EL (cell line): Measurements from ENCODE around the gene PPP2R5C.

ENCODE experiments used
- DNase-seq: peaks from one replicate; pipeline ENCODE4 v3.0.0-alpha.2; 2016

The PPP2R5C gene

DNA sequence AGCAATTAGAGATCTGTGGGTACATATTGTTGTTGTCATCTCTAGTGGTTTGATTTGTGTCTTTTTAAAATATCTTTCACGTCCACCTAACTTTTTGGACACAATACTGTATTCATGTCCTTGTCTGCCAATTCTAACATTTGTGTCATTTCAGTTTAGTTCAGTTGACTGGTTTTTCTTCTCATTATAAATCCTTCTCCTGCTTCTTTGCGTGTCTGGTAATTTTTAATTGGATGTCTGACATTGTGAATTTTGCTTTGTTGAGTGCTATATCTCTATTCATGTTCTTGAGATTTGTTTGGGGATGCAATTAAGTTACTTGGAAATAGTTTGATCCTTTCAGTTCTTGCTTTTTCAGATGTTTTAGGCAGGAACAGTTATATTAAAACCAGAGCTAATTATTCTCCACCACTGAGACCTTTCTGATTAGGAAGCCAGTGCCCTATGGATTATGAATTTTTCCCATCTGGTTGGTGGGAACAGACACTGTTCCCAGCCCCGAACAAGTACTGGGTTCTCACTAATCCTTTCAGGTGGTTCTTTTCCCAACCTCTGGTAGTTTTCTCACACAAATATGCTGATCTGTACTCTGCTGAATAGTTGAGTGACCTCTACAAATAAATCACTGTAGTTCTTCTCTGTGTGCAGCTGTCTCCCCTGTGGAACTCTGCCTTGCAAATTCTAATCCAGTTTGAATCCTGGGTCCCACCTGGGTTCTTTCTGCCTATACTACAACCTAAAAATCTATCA is 111.7 kb downstream of the PPP2R5C start:
- DNase-seq: no peak

DNA sequence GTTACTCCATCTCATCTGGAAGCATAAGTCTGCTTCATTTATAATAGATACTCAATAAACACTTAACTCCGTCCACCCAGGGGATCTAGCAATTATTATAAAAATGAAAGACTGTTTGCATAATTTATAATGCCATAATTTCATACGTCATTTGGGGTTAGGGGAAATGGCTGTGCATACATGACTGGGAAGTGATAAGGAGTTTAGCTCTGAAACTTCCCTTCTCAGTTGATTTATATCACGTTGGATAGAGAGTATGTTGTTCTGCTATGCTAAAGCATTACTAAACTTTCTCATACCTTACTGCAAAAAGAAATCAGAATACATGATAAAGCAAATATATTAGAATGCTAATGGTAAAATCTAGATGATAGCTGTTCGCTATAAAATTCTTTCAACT is 112.5 kb downstream of the PPP2R5C start:
- no peak for DNase-seq

DNA sequence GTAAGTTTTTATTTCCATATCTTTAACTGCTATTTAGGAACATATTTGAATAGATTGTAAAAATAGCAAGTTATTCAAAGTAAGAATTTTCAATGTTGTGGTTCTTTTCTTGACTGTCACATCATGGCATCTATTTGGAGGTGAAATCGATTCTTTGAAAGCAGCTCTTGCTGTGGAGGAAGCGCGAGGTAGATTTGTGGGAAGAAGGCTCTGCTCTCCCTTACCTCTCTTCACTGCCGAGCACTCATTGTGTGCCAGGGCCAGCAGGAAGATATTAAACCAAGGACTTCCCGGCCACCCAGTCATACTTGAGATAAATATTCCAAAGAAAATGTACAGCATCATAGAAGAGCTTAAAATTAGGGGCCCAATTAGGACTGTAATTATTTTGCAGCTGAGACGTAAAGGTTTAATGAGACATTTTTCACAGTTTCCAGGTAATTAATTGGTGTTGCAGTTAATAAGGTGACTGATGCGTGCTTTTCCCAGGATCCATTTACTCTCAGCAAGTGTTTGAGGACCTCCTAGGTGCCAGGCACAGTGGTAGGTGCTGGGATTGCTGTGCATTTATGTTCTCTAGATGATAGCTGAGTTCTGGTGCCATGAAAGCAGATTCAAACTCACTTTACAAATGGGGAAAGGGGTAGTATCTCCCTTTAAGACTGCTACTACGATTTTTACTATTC is 113.7 kb downstream of the PPP2R5C start:
- no peak for DNase-seq

DNA sequence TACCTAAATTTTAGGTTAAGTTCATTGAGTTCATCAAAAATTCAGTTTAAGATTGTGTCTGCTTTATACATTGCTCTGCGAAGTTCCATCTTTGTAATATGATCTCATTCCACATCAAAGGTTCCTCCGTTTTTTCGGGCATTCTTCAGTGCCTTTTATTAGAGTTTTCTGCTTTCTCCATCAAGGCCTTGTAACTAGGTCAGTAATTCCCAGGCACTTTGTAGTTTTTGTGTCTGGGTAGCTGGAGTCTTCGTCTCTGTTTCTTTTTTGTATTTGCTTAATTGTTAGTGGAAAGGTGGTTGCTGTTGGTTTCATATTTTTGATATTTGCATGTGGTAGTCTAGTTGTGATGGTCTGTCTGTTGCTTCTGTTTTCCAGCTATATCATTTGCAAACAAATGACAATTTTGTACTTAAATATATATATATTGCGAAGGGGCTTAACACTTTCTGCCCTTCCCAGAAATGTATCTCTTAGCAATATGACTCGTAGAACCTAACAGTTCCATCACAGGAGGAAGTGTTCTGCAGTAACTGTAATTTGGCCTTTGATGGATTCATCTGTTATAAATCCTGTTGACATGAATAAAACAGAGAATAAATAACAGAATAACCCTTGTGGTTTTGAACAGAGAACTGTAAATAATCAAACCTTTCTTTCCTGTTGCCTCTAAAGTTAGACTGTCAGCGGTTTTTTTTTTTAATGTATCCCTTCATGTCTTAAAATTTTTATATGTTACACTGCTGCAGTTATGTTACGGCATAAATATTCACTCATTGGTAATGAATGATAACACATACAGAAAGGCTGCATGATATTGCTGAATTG is 114.4 kb downstream of the PPP2R5C start:
- no peak for DNase-seq

DNA sequence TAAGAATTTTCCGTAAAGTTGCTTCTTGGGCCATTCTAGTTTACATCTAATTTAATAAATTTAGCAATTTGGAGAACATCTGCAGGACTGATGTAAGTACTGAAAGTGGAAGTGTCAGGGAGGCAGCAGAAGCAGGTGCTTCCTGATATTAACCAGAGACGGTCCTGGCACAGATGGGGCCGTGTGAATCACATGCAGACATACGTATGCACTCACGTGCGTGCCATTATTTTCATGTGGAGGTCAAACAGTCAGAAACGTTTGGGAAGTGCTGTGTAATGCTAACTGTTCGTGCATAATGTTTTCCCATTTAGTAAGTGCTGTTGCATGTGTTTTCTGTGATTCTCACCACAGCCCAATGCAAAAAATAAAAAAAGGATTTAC is 115.0 kb downstream of the PPP2R5C start:
- peak; percentile 14 for DNase-seq

DNA sequence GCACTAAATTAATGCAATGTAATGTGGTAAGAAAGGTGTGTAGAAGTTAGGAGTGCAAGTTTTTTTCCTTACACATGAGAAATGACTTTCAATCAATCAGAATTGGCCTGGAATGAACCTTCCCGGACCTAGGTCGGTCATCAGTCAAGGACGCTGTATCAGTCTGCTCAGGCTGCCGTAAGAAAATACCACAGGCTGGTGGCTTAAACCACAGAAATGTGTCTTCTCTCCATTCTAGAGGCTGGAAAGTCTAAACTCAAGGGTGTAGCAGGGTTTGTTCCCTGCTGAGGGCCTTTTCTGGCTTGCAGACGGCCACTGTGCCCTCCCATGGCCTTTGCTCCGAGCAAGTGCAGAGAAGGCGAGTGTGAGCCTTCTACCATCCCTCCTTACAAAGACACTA is 116.3 kb downstream of the PPP2R5C start:
- DNase-seq: no peak

DNA sequence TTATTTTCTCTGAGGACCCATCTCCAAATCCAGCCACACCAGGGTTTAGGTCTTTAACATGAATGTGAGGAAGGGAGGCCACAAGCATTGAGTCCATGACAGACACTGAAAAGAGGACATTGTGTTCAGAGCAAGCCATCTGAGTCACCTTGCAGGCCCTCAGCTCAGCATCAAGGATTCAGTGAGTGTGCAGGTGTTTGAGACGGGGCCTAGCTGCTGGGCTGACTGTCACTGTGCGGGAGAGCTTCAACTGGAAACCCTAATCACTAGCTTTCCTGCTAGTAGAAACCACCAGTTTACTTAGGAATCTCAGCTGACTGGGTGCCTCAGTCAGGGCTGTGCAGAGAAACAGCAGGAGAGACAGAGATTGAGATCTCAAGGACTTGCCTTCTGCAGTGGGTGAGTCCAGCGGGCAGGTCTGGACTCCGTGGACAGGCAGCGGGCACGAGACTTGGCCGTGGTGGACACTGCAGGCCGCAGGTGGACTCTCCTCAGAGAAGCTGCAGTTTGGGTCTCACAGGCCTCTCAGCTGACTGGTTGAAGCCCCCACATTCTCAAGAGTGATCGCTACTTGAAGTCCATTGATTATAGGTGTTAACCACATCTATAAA is 116.8 kb downstream of the PPP2R5C start:
- DNase-seq: no peak

DNA sequence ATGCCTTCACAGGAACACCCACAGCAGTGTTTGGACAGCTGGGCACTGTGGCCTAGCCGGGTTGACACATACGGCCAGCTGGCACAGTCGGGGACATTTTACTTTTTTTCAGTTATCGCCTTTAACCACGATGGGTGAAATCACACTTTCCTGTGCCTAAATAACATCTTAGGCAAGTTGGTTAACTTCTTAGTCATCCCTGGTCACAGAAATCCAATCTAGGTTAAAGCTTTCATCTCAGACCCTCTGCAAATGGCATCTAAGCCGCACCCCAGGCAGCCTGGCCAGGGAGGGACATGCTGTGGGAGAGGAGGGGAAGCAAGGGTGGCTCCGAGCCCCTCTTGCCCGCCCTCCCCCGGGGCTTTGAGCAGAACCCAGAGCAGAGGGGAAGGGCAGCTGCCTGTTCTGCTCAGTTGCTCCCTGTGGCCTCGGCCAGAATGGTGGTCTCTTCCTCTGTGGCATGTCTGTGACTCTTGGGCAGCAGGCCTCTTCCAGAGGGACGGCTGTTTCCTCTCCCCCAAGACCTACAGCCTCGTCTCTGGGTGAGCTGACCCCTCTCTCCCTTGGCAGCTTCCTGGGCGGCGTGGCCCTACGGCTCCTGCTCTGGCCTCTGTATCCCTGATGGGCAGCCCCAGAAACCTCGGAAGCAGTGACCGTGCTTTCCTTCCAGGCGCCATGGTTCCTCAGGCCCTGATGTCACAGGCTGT is 117.5 kb downstream of the PPP2R5C start:
- DNase-seq: no peak

DNA sequence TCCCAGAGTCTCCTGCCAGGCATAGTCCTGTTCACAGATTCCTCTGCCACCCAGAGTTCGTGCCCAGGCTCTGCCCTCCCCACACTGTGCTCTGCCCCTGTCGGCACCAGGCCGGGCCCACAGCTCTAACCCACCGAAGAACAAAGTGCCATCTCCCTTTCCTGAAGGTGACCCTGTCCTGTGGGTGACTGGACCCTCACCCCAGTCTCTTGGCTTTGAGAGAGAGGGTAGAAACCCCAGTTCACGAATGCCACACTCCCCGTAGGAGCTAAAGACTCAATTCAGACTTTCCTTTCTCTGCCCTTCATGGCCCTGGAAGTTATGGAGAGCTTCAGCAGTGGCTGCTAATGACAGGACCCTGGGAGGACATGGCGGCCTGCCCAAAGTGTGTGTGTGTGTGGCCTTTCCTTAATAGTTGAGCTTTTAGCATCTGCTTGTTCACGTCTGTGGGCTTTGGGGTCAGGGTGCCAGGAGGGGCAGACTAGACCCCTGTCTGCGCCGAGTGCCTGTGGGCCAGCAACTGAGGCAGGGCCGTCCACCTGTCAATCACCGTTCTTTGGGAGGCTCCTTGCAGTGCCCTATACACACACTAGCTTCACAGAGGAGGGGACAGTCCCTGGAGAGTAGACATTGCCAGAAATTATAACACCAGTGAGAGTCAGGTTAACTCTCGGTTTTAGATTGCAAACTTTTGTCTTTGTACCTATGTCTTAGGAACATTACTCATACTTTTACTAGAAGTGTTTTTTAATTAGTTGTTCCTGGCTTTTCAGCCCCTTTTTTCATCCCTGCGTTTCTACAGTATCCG is 118.2 kb downstream of the PPP2R5C start:
- no peak for DNase-seq

DNA sequence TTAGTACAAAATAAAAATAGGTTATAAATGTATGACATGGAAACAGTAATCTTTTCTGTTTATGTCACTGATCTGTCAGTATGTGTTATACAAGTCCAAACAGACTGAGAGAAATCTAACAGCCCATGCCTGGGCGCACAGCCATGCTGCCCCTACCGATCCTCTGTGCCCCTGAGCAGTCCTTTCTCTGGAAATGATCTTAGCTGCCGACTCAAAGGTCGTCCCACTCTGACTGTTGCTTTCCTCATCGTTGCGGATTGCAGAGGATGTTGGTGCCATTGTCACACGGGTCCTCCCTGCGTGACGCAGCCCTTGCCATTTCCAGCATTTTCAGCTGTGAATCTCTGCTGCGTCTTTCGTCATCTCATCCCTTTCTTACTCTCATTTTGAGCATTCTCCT is 119.9 kb downstream of the PPP2R5C start:
- DNase-seq: no peak

DNA sequence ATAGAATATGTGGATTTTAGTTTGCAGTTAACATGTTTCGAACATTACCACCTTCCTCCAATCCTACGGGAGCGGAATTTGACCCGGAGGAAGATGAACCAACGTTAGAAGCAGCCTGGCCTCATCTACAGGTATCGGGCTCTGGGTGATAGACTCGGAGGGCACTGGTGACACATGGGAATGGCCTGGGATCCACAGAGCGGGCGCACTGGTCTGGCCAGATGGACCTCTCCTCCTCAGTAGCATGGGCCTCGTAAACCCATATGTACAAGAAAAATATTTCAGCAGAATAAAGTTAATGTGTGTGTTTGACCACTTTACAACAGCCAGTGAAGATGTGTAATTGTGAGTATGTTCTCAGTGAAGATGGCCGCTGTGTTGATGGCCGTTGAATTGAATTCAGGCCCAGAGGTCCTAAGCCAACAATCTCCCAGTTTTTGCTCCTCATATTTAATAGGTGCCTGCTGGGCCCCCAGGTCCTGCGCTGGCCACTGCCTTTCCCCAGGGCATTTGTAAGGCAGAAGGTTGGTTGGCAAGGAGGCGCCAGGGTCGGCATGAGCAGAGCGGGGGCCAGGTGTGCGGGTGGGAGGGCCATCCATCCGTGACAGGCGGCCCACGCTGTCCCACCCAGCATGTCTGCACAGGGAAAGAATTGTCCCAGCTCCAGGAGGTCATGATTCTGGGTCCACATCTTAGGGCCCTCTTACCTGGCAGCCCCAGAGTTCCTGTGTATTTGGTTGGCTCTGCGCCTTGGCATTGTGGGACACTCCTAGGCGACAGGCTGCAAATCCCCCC is 120.8 kb downstream of the PPP2R5C start:
- no peak for DNase-seq

DNA sequence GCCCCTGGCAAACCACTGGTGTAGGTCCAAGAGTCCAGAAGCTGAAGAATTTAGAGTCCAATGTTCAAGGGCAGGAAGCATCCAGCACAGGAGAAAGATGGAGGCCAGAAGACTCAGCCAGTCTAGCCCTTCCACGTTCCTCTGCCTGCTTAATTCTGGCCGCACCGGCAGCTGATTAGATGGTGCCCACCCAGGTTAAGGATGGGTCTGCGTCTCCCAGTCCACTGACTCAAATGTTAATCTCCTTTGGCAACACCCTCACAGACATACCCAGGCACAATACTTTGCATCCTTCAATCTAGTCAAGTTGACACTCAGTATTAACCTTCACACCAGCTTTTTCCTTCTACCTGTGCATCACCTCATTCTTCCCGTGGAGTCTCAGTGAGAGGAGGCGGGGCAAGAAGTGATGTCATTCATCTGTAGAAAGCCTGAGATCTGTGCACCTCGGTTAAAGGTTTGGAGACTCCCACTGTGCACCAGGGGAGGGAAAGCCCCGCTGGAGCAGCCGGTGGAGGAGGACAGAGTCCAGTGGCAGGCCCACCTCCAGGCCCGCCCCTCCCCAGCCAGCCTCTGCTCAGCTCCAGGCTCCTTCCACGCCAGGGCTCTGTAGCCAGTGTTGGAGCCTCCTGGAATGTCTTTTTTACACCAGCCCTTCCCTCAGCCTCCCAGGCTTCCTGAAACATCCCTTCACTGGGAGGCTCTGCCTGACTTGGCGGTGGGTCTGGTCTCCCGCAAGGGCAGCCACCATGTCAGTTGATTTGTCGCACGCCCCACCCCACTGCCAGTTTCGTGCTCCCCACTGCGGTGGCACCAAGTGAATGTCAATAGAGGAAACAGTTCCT is 122.8 kb downstream of the PPP2R5C start:
- no peak for DNase-seq

DNA sequence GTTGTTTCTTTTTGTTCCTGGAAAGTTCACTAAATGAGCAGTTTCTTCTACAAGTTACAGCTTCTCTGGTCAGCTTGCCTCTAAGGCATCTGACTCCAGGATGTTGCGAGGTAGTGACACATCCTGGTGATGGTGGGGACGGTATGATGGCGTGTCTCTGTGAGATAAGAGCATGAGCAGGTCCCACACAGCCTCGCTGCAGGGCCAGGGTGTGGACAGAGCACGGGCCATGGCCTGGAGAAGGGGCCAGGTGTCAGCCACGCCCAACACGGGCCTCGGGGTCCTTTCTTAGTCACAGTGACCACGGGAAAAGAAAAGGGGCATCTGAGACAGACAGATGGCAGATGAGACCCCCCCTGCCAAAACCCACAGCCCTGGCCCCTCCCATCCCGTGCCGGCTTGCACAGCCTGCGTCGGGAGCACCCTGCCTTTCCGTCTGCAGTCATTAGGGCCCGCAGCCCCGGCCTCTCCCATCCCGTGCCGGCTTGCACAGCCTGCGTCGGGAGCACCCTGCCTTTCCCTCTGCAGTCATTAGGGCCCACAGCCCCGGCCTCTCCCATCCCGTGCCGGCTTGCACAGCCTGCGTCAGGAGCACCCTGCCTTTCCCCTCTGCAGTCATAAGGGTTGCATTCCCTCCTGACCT is 123.5 kb downstream of the PPP2R5C start:
- DNase-seq: no peak

DNA sequence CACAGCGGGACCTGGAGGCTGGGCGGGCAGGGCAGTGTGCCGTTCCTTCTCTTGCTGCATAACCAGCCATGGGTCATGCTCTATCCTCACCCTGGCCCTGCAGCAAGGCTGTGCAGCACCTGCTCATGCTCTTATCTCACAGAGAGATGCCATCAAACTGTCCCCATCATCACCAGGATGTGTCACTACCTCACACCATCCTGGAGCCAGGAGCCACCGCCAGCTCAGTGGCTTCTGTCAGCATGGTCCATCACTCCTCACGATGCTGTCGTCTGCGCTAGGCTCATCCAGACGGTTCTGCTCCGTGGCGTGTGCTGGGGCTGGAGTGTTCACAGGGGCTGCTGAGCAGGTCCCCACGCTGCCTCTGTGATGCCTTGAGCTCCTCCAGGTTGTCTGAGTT is 125.7 kb downstream of the PPP2R5C start:
- DNase-seq: no peak

DNA sequence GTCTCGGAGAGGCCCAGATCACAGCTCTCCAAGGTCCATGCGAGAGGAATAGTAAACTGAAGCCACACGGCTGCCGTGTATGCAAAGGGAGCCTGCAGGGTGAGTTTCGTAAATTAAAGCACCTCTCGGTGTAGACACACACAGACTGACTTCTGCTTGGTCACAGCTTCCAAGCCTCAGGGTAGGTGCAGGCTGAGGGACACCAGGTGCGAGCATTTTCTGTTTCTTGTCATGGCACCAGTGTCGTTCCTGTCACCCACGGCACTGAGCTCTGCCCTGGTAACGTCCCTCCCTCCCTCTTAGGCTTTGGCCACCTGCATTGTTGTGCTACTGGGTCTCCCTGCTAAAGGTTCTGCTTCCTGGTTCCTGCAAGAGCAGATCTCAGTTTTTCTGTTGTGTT is 126.7 kb downstream of the PPP2R5C start:
- DNase-seq: no peak

DNA sequence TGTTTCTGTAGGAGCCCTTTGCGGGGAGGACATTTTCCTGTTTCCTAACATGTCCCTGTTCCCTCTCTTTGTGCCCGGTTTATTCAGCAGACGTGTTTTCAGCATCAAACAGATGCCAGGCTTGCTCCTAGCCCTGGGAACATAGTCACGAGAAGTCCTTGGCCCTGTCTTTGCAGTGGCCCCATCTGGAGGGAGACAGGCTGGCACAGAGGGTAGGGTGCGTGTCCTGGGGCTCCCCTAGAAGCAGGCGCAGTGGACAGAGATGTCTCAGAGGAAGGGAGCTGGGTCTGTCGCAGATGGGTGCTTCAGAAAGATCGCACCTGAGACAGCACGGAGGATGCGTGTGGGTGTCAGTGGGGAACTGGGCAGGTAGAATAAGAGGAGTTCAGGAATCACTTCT is 127.9 kb downstream of the PPP2R5C start:
- DNase-seq: no peak

DNA sequence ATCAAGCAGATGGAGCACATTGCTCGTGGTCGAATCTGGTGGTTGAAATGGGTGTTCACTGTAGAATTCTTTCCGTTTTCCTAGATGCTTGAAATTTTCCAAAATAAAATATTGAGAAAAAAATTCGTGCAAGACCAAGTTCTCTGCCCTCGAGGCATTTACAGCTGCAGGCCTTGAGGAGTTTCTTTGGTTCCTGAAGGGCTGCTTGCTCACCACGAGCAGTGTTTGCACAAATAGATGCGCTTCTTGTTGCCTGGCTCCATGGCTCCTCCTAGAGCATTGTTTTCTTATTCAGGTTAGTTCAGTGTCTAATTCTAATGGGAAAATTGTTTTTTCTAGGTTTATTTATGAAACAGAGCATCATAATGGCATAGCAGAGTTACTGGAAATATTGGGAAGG is 128.4 kb downstream of the PPP2R5C start:
- DNase-seq: no peak

DNA sequence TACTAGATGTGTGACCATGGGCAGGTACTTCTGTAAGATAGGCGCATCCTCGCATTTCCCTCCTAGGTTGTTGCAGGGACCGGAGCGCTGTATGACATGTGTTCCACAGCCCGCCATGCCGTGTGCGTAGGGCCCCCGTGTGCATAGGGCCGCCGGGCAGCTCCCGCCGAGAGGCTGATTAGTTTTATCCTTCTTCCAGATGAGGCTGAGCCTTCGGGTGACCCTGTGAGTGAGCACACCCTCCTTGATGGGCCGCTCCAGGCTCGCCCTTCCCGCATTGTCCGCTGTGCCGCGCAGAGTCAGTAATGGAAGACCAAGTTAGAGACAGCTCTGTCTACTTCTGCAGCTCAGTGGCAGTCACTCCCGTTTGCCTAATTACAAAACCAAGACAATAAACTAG is 130.0 kb downstream of the PPP2R5C start:
- DNase-seq: no peak

DNA sequence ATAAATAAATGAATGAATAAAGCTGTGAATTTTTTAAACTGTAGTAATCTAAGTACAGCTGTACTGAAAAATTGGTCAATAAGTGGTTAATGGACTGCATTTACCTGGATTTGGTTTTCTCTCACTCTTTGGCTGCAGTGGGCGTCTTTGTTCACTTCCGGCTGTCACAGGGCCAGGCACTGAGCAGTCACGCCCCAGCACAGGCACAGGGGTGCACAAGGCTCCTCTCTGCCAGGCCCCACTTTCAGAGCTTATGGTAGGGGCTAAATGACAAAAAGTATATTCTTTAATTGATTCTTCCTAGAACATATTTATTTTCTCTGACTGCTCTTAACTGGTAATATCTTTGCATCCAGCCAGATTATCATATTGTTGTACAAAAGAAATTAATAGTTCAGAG is 132.2 kb downstream of the PPP2R5C start:
- no peak for DNase-seq
